HG03060 (cell line): ENCODE measurements around the gene AKAP5.

Experiments
- ATAC-seq: cut with Tn5 transposase; IDR thresholded peaks from one replicate; pipeline ENCODE4 v1.9.1; 2021; ENCODE audit warnings: low read depth, moderate number of reproducible peaks; ENCODE audit not compliant: unreplicated experiment

The AKAP5 gene

GRCh38 chr14:64522591-64523355, 57.5 kb downstream of the AKAP5 start:
- no peak for ATAC-seq
